Uterus (tissue), 4 donors: ENCODE results near the gene SPG11. TPM values are rescaled to one million over a fixed set of nuclear protein-coding genes. Genes with fewer than 3 reads are reported as not detected.
"Not testable (repeated sequence)": the region's sequence is repeated elsewhere in the genome, so short reads cannot be mapped to it uniquely, and the experiment has no call there.

ENCODE experiments used
- DNase-seq, 2 donors: peaks; one replicate each; pipeline ENCODE4 v3.0.0-alpha.2; 2019 to 2020
- H3K27ac ChIP-seq, 2 donors: fragments of 200-600 bp; sonication (generic); 1 replicate in 1 of 2; 2 replicates in 1 of 2; pipeline ENCODE4 v1.5.1; 2016 to 2018
- H3K27me3 ChIP-seq, 2 donors: fragments of 200-600 bp; sonication (generic); one replicate each; pipeline ENCODE4 v1.5.1; 2018 to 2019; ENCODE audit warnings: control low read depth in 1 of 2
- H3K36me3 ChIP-seq, 2 donors: fragments of 200-600 bp; sonication (generic); one replicate each; pipeline ENCODE4 v1.5.1; 2019; ENCODE audit warnings: control low read depth in 1 of 2
- H3K4me1 ChIP-seq, 2 donors: fragments of 200-600 bp; sonication (generic); one replicate each; pipeline ENCODE4 v1.5.1; 2018 to 2019; ENCODE audit warnings: control low read depth in 1 of 2
- H3K4me3 ChIP-seq, 2 donors: fragments of 200-600 bp; sonication (generic); 1 replicate in 1 of 2; 2 replicates in 1 of 2; pipeline ENCODE4 v1.5.1; 2018 to 2019; ENCODE audit warnings: mild to moderate bottlenecking in 1 of 2
- H3K9me3 ChIP-seq, 2 donors: fragments of 200-600 bp; sonication (generic); one replicate each; pipeline ENCODE4 v1.5.1; 2019; ENCODE audit warnings: control low read depth in 1 of 2
- CTCF ChIP-seq, 4 experiments: fragments of 200-600 bp in 2 of 4; fragments of 450-650 bp in 2 of 4; sonication (generic) in 2 of 4; IDR thresholded peaks; one replicate each; pipeline ENCODE4 v1.5.1; 2016 to 2019; ENCODE audit warnings: antibody characterized with exemption in 4 of 4, mild to moderate bottlenecking in 2 of 4, moderate library complexity in 1 of 4
- POLR2A ChIP-seq, 2 donors: fragments of 450-650 bp; IDR thresholded peaks; one replicate each; pipeline ENCODE4 v1.6.1; 2016; ENCODE audit warnings: antibody characterized with exemption in 2 of 2, mild to moderate bottlenecking in 1 of 2, moderate library complexity in 1 of 2
- intact Hi-C: fragments of 100-400 bp; cut with DNase I; formaldehyde crosslinking; loops from one replicate; pipeline ENCODE4 v1.15.1; 2023; ENCODE audit warnings: low total_unique reads
- total RNA-seq, 4 donors: library from RNA; depleted of rRNA in 3 of 4; stranded (reverse); fragments of >200 nt in 3 of 4; gene quantifications; one replicate each; pipeline versions ENCODE4 v1.1.0 to v1.2.4, GENCODE V29; 2014 to 2023
- donor health status: DM: yes; HTN: yes; CAD: no.

The SPG11 gene
- total RNA-seq, 4 donors from 2014 or later: 34.1 to 88.0 (median 80.6) TPM

- no peak overlapping the region for H3K27ac ChIP-seq
- H3K4me1 ChIP-seq: peaks cover 0 to 5% of the 10 kb centered on the region in 2 donors
- H3K4me3 ChIP-seq: no peak overlapping the region
- H3K27me3 ChIP-seq: no peaks in the 10 kb centered on the region
- TF ChIP-seq CTCF (IDR thresholded peaks at IDR 0.05) (no peak), POLR2A (IDR thresholded peaks at IDR 0.05) (no peak)
- no peak for DNase-seq
- intact Hi-C loops: no loop called here
- no peaks in the 10 kb centered on the region for H3K9me3 ChIP-seq
- H3K36me3 ChIP-seq: no peaks in the 10 kb centered on the region
Observed at GRCh38 chr15:44705986-44706385, 42.5 kb upstream of the SPG11 start.

GRCh38 chr15:44700676-44701075, 37.2 kb upstream of the SPG11 start:
- H3K9me3 ChIP-seq, H3K27me3 ChIP-seq, intact Hi-C loops, H3K36me3 ChIP-seq, DNase-seq, H3K4me3 ChIP-seq, H3K27ac ChIP-seq, H3K4me1 ChIP-seq: not testable (repeated sequence)

GRCh38 chr15:44698641-44699040, 35.2 kb upstream of the SPG11 start:
- no peak overlapping the region for H3K4me3 ChIP-seq
- no peaks in the 10 kb centered on the region for H3K36me3 ChIP-seq
- H3K27me3 ChIP-seq: no peaks in the 10 kb centered on the region
- no peaks in the 10 kb centered on the region for H3K9me3 ChIP-seq
- H3K27ac ChIP-seq: no peak overlapping the region
- intact Hi-C loops: no loop called here
- no peak for DNase-seq
- TF ChIP-seq CTCF (IDR thresholded peaks at IDR 0.05) (no peak), POLR2A (IDR thresholded peaks at IDR 0.05) (no peak)
- no peaks in the 10 kb centered on the region for H3K4me1 ChIP-seq

- Histone ChIP-seq H3K36me3 (no peaks in the 10 kb centered on the region), H3K4me1 (no peaks in the 10 kb centered on the region), H3K27me3 (no peaks in the 10 kb centered on the region), H3K27ac (no peak overlapping the region), H3K9me3 (no peaks in the 10 kb centered on the region), H3K4me3 (no peak overlapping the region)
- intact Hi-C loops: no loop called here
- no peak for DNase-seq
- TF ChIP-seq POLR2A (IDR thresholded peaks at IDR 0.05): no peak
- no peak for TF ChIP-seq CTCF (IDR thresholded peaks at IDR 0.05)
Observed at GRCh38 chr15:44697014-44697413, 33.6 kb upstream of the SPG11 start.

- DNase-seq: no peak
- intact Hi-C loops: no loop called here
- no peaks in the 10 kb centered on the region for H3K9me3 ChIP-seq
- H3K4me3 ChIP-seq: no peak overlapping the region
- TF ChIP-seq CTCF (IDR thresholded peaks at IDR 0.05) (no peak), POLR2A (IDR thresholded peaks at IDR 0.05) (no peak)
- H3K36me3 ChIP-seq: no peaks in the 10 kb centered on the region
- no peaks in the 10 kb centered on the region for H3K27me3 ChIP-seq
- no peaks in the 10 kb centered on the region for H3K4me1 ChIP-seq
- H3K27ac ChIP-seq: no peak overlapping the region
Observed at GRCh38 chr15:44695294-44695693, 31.8 kb upstream of the SPG11 start.

GRCh38 chr15:44694416-44694815, 31.0 kb upstream of the SPG11 start:
- H3K27ac ChIP-seq: no peak overlapping the region
- intact Hi-C loops: no loop called here
- TF ChIP-seq POLR2A (IDR thresholded peaks at IDR 0.05) (no peak), CTCF (IDR thresholded peaks at IDR 0.05) (no peak)
- no peaks in the 10 kb centered on the region for H3K9me3 ChIP-seq
- no peaks in the 10 kb centered on the region for H3K4me1 ChIP-seq
- DNase-seq: no peak
- H3K36me3 ChIP-seq: no peaks in the 10 kb centered on the region
- no peaks in the 10 kb centered on the region for H3K27me3 ChIP-seq
- H3K4me3 ChIP-seq: no peak overlapping the region
